Ramos (cell line): ENCODE results near the gene MSX2.

Source experiments
- in situ Hi-C: fragments of 300-500 bp; cut with MboI; formaldehyde crosslinking; loops from one replicate; pipeline ENCODE4 v1.14.3; 2022; ENCODE audit warnings: low sequenced_read_pairs; ENCODE audit not compliant: unreplicated experiment

Gene MSX2

GRCh38 chr5:174724484-174725260, at the start of gene MSX2:
MSX2 (plus strand) TSS chr5:174724582; CDS start chr5:174724660, 78 bp downstream.
- in situ Hi-C loops, result no loop called here

DNA sequence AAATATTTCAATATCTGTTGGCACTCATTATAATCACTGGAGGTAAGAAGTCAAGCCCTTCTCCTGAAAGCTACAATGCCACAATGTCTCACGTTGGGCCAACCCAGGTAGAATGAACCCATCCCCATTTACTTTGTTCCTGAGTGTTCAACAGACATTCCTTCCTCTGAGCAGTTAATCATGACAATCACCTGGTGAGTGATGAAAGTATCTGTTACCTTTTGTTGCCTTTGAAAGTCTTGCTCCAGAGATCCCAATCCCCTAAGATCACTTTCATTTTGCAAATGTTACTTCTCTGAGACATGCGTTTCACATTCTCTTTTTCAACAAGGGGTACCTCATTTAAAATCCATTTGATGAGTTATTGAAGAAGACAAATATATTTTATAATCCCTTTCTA, 49.3 kb upstream of the MSX2 start:
- in situ Hi-C loops, result no loop called here

GRCh38 chr5:174675916-174676315, 48.5 kb upstream of the MSX2 start:
- in situ Hi-C loops, result no loop called here

- in situ Hi-C loops, result no loop called here
These were observed 46.3 kb upstream of the MSX2 start for GRCh38 chr5:174678107-174678506.

DNA sequence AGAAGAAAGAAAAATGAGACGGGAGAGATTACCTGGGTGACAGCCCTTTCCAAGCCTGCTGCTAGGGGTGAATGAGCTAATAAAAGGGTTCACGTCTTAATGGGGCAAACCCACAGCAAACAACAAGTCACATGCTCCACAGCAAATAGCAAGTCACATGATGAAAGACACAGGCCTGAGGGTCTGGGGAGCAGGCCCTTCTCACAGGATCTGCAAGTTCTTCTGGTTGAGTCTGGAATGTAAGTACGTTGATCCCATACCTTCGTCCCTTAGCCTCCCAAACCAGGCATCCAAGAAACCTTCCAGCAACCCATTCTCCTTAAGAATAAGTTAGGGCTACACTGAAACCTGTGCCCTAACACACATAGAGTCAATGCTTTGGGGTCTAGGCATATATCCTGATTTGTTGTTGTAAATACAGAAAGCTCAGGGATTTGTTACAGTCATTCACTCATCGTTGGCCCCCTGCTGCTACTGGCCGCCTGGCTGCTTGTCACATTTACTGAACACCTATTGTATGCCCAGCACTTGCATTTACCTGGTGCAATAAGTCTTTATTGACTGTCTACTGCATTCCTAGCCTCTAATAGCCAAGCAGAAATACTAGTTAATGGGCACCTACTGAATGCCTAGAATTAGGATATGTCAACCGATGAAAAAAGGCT, 43.3 kb upstream of the MSX2 start:
- in situ Hi-C loops, result no loop called here

- in situ Hi-C loops, result no loop called here
These were observed 36.9 kb upstream of the MSX2 start for GRCh38 chr5:174687503-174687902.

GRCh38 chr5:174688441-174689354, 35.7 kb upstream of the MSX2 start:
- in situ Hi-C loops, result no loop called here

GRCh38 chr5:174690271-174690670, 34.1 kb upstream of the MSX2 start:
- in situ Hi-C loops, result no loop called here

DNA sequence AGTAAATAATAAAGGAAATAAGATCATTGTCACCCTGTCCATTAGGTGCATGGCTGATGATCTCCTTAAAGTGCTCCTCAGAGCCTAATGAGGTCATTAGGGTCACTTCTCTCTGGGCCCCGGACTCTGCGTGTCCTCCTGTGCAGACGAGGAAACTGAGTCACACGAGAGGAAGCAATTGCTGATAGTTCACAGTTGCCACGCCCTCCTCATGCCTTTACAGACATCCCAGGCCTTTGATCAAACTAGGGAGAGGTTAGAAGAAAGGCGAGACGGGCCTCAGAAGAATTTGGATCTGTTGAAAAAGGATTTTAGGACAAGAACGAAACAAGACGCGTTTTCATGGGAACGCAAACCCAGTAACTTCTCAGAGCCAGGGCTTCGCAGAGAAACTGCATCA, 32.0 kb upstream of the MSX2 start:
- in situ Hi-C loops, result no loop called here

DNA sequence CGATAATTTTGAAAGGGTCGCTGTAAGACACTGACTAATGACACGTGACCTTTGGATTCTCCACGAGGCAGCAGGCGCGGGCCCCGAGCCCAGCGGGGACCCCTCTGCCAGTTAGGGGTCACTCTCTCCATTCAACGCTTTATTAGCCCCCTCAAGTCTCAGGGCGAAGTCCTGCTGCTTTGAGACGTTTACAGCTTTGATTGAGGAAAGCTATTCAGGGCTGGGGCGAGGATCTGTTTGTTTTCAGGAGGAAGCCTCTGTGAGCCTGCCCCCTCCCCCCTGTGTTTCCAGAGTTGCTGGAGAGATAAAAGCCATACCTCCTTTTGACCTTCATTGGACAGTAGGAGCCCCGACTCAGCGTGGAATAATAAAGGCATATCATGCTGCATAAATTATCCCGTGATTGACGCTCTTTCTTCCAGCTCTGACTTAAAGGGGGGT, 31.4 kb upstream of the MSX2 start:
- in situ Hi-C loops, result no loop called here

- in situ Hi-C loops, result no loop called here
These were observed 30.5 kb upstream of the MSX2 start for GRCh38 chr5:174693697-174694385.

GRCh38 chr5:174694611-174695010, 29.8 kb upstream of the MSX2 start:
- in situ Hi-C loops, result no loop called here

- in situ Hi-C loops, result no loop called here
These were observed 26.2 kb upstream of the MSX2 start for GRCh38 chr5:174698156-174698555.

GRCh38 chr5:174699131-174699530, 25.3 kb upstream of the MSX2 start:
- in situ Hi-C loops, result no loop called here

GRCh38 chr5:174706997-174707572, 17.3 kb upstream of the MSX2 start:
- in situ Hi-C loops, result no loop called here

DNA sequence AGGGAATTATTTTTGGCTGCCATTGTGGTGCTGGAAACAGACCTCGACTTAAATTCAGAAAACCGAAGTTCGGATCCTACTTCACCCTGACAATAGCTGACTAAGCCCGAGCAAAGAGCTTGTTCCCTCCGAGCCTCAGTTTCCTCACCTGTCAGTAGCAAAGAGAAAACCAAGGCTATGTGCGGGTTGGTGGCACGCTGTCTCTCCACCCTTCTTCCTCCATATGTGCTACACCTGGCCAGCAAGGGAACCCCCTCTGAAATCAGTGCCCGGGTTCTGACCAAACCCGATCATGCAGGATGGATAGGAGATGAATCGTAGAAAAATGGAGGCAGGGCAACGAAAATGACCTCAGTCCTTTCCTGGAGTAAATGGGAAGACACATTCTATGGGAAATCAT, 16.7 kb upstream of the MSX2 start:
- in situ Hi-C loops, result no loop called here

- in situ Hi-C loops, result no loop called here
These were observed 15.7 kb upstream of the MSX2 start for GRCh38 chr5:174708476-174709207.

- in situ Hi-C loops, result no loop called here
These were observed 9.6 kb upstream of the MSX2 start for GRCh38 chr5:174714751-174715150.

DNA sequence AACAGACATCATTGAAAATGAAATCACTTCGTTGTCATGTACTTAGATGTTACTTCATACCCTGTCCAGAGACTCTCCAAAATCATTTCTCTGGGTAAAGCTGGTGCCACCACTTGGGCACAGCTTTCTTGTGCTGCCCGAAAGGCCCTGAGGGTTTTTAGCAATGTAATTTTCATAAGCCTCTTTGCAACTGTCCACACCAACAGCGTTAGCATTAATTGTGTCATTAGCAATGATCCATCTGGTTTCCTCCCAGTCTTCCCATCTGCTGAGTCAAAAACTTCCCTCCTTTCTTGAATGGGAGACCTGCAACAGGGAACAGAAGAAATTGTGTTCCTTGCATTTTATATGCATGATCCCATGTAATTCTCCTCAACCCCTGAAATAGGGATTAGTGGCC, 8.6 kb upstream of the MSX2 start:
- in situ Hi-C loops, result no loop called here
